Spleen (tissue), 11 donors: ENCODE measurements around the gene IMMP2L. TPM values are rescaled to one million over a fixed set of nuclear protein-coding genes. Genes with fewer than 3 reads are reported as not detected.

ENCODE experiments used
- DNase-seq: peaks from one replicate; pipeline ENCODE4 v3.0.0-alpha.2; 2020
- H3K27ac ChIP-seq, 8 donors: fragments of 200-600 bp; sonication (generic) in 7 of 8; 1 replicate in 4 of 8; 2 replicates in 4 of 8; pipeline versions ENCODE4 v1.5.0 to v1.8.0; 2016 to 2021; ENCODE audit warnings: inconsistent platforms in 4 of 8, mild to moderate bottlenecking in 4 of 8, moderate library complexity in 1 of 8
- H3K27me3 ChIP-seq, 7 donors: fragments of 200-600 bp; sonication (generic) in 6 of 7; replicated peaks in 1 of 7; 1 replicate in 4 of 7; 2 replicates in 3 of 7; pipeline versions ENCODE4 v1.5.0 to v1.8.0; 2016 to 2021; ENCODE audit warnings: inconsistent platforms in 3 of 7, mild to moderate bottlenecking in 1 of 7
- H3K36me3 ChIP-seq, 6 donors: fragments of 200-600 bp; sonication (generic) in 5 of 6; 1 replicate in 4 of 6; 2 replicates in 2 of 6; pipeline versions ENCODE4 v1.5.0 to v1.8.0; 2016 to 2021; ENCODE audit warnings: inconsistent platforms in 2 of 6
- H3K4me1 ChIP-seq, 6 donors: fragments of 200-600 bp; sonication (generic) in 5 of 6; 1 replicate in 3 of 6; 2 replicates in 3 of 6; pipeline versions ENCODE4 v1.5.0 to v1.8.0; 2016 to 2021; ENCODE audit warnings: inconsistent platforms in 3 of 6
- H3K4me3 ChIP-seq, 8 donors: fragments of 200-600 bp; sonication (generic) in 7 of 8; 1 replicate in 4 of 8; 2 replicates in 4 of 8; pipeline versions ENCODE4 v1.5.0 to v1.8.0; 2016 to 2021; ENCODE audit warnings: inconsistent platforms in 4 of 8, mild to moderate bottlenecking in 4 of 8, moderate library complexity in 2 of 8
- H3K9me3 ChIP-seq, 8 donors: fragments of 200-600 bp; sonication (generic) in 7 of 8; 1 replicate in 4 of 8; 2 replicates in 4 of 8; pipeline versions ENCODE4 v1.5.0 to v1.8.0; 2016 to 2021; ENCODE audit warnings: inconsistent platforms in 4 of 8
- CTCF ChIP-seq, 11 experiments: fragments of 200-600 bp in 7 of 11; fragments of 450-650 bp in 4 of 11; sonication (generic) in 4 of 11; IDR thresholded peaks in 8 of 11; conservative IDR thresholded peaks in 3 of 11; 1 replicate in 7 of 11; 2 replicates in 4 of 11; pipeline versions ENCODE4 v1.4.0 to v1.8.0; 2016 to 2021; ENCODE audit warnings: antibody characterized with exemption in 11 of 11, inconsistent platforms in 4 of 11, mild to moderate bottlenecking in 1 of 11
- POLR2A ChIP-seq, 3 donors: fragments of 450-650 bp; IDR thresholded peaks; one replicate each; pipeline ENCODE4 v1.5.1; 2017; ENCODE audit warnings: antibody characterized with exemption in 3 of 3, mild to moderate bottlenecking in 1 of 3
- POLR2AphosphoS5 ChIP-seq, 3 donors: sonication (generic); formaldehyde crosslinking; IDR thresholded peaks; one replicate each; pipeline ENCODE4 v1.5.1; 2017; ENCODE audit warnings: antibody characterized with exemption in 3 of 3
- WGBS, 5 donors: extraction: QIAGEN DNeasy Blood & Tissue Kit in 3 of 5; methylation state at CpG; one replicate each; pipeline versions ENCODE4 v1.1.5 to v1.1.7; 2013 to 2018; 5-methylcytosine and 5-hydroxymethylcytosine counted together
- intact Hi-C: fragments of 100-400 bp; cut with DNase I; formaldehyde crosslinking; loops from one replicate; pipeline ENCODE4 v1.15.0; 2023; ENCODE audit warnings: low total_unique reads
- polyA plus RNA-seq, 3 donors: library from polyadenylated mRNA; stranded (reverse); fragments of 200-250 nt; gene quantifications; one replicate each; pipeline ENCODE4 v1.2.1, GENCODE V29; 2013
- total RNA-seq, 7 donors: library from RNA; depleted of rRNA in 3 of 7; stranded (reverse); fragments of >200 nt in 3 of 7; fragmentation: NEBNext Ultra II Directional in 4 of 7; extraction: Animal tissue kit (Norgen Biotek cat#: 25700) in 4 of 7; gene quantifications; one replicate each; pipeline versions ENCODE4 v1.1.0 to v1.2.1, GENCODE V29; 2016 to 2021
- donor health status: healthy with polysubstance abuse.
- donor health status: DM: no; HTN: no; CAD: no; lungs with moderate emphysema.
- donor health status: DM: no; HTN: no; CAD: no.
- donor health status: Bipolar disorder and iron deficiency.
- donor health status: healthy.
- donor health status: DM: no; HTN: no; CAD: no.
- donor health status: DM: yes; HTN: yes; CAD: no.

The IMMP2L gene
- total and polyA plus RNA-seq, 10 donors, result 6.5 to 32.7 (median 9.8) TPM

GRCh38 chr7:111140091-111140865, 422.0 kb downstream of the IMMP2L start:
- intact Hi-C loops, result no loop called here
- TF ChIP-seq CTCF (IDR thresholded peaks at IDR 0.05 in 8 of 11, conservative IDR thresholded peaks at IDR 0.05 in 3 of 11), result no peak
- TF ChIP-seq POLR2A (IDR thresholded peaks at IDR 0.05), result no peak
- TF ChIP-seq POLR2AphosphoS5 (IDR thresholded peaks at IDR 0.05), result no peak
- WGBS, 5 donors, result 88 to 92% (median 90%) methylated on average over 2 of the region's 2 CpGs

GRCh38 chr7:111138586-111138985, 423.7 kb downstream of the IMMP2L start:
- no peak for DNase-seq
- intact Hi-C loops, result no loop called here
- H3K4me1 ChIP-seq, result peaks cover 13 to 22% (median 16%) of the 10 kb centered on the region in 6 donors
- H3K4me3 ChIP-seq, result no peak overlapping the region
- peak overlapping the region in 7 of 8 donors; percentile 67 to 80 (median 74) for H3K27ac ChIP-seq
- H3K27me3 ChIP-seq, result no peaks in the 10 kb centered on the region
- TF ChIP-seq CTCF (IDR thresholded peaks at IDR 0.05 in 8 of 11, conservative IDR thresholded peaks at IDR 0.05 in 3 of 11) (no peak), POLR2A (IDR thresholded peaks at IDR 0.05) (no peak), POLR2AphosphoS5 (IDR thresholded peaks at IDR 0.05) (no peak)
- H3K9me3 ChIP-seq, result no peaks in the 10 kb centered on the region
- H3K36me3 ChIP-seq, result no peaks in the 10 kb centered on the region

More at GRCh38 chr7:111140091-111140865, 422.0 kb downstream of the IMMP2L start:
- no peaks in the 10 kb centered on the region for H3K27me3 ChIP-seq
- no peaks in the 10 kb centered on the region for H3K9me3 ChIP-seq
- no peak overlapping the region for H3K27ac ChIP-seq
- H3K36me3 ChIP-seq, result no peaks in the 10 kb centered on the region
- no peak for DNase-seq
- no peak overlapping the region for H3K4me3 ChIP-seq
- H3K4me1 ChIP-seq, result peaks cover 13 to 22% (median 16%) of the 10 kb centered on the region in 6 donors

GRCh38 chr7:111138193-111138569, 424.1 kb downstream of the IMMP2L start:
- no peaks in the 10 kb centered on the region for H3K9me3 ChIP-seq
- H3K27me3 ChIP-seq, result no peaks in the 10 kb centered on the region
- H3K4me1 ChIP-seq, result peaks cover 13 to 22% (median 16%) of the 10 kb centered on the region in 6 donors
- TF ChIP-seq POLR2A (IDR thresholded peaks at IDR 0.05), result no peak
- no peak for TF ChIP-seq POLR2AphosphoS5 (IDR thresholded peaks at IDR 0.05)
- no peak for TF ChIP-seq CTCF (IDR thresholded peaks at IDR 0.05 in 8 of 11, conservative IDR thresholded peaks at IDR 0.05 in 3 of 11)
- peak overlapping the region; percentile 67 to 80 (median 74) for H3K27ac ChIP-seq
- no peaks in the 10 kb centered on the region for H3K36me3 ChIP-seq
- H3K4me3 ChIP-seq, result peak overlapping the region in 1 of 8 donors; percentile 2
- peak; percentile 71 for DNase-seq
- intact Hi-C loops, result no loop called here
- 4 to 11% (median 6%) methylated on average over 2 of the region's 2 CpGs for WGBS, 5 donors
